Psoas muscle (tissue), 8 donors: ENCODE results near the gene ANAPC15. TPM values are rescaled to one million over a fixed set of nuclear protein-coding genes. Genes with fewer than 3 reads are reported as not detected.

ENCODE experiments used
- ATAC-seq, 4 donors: fragments of 200-7000 bp; cut with Tn5 transposase; one replicate each; pipeline ENCODE4 v1.9.1; 2020; ENCODE audit warnings: moderate library complexity in 3 of 4, mild to moderate bottlenecking in 2 of 4
- DNase-seq, 2 donors: peaks; one replicate each; pipeline ENCODE4 v3.0.0-alpha.2; 2020
- H3K27ac ChIP-seq: fragments of 200-600 bp; one replicate; pipeline ENCODE4 v1.8.0; 2022
- H3K27me3 ChIP-seq, 3 donors: fragments of 200-600 bp in 1 of 3; one replicate each; pipeline versions ENCODE4 v1.6.1 to v1.8.0; 2013 to 2022; ENCODE audit warnings: low read length in 2 of 3, mild to moderate bottlenecking in 2 of 3, moderate library complexity in 1 of 3; ENCODE audit not compliant: insufficient read depth in 3 of 3
- H3K36me3 ChIP-seq, 2 donors: fragments of 200-600 bp in 1 of 2; one replicate each; pipeline versions ENCODE4 v1.6.1 to v1.8.0; 2013 to 2022; ENCODE audit warnings: low read depth in 1 of 2, mild to moderate bottlenecking in 1 of 2, moderate library complexity in 1 of 2; ENCODE audit not compliant: insufficient read depth in 1 of 2
- H3K4me1 ChIP-seq: fragments of 200-600 bp; one replicate; pipeline ENCODE4 v1.8.0; 2022
- H3K4me3 ChIP-seq: fragments of 200-600 bp; one replicate; pipeline ENCODE4 v1.8.0; 2022; ENCODE audit warnings: mild to moderate bottlenecking
- H3K9me3 ChIP-seq: fragments of 200-600 bp; one replicate; pipeline ENCODE4 v1.8.0; 2022
- WGBS, 3 donors: extraction: QIAGEN DNeasy Blood & Tissue Kit; methylation state at CpG; one replicate each; pipeline versions ENCODE4 v1.1.6 to v1.1.7; 2013; 5-methylcytosine and 5-hydroxymethylcytosine counted together
- intact Hi-C, 2 donors: fragments of 100-400 bp; cut with DNase I; formaldehyde crosslinking; loops; one replicate each; pipeline versions ENCODE4 v1.11.0 to v1.14.2; 2022
- polyA plus RNA-seq, 3 donors: library from polyadenylated mRNA; stranded (reverse); fragments of 200-250 nt; gene quantifications; one replicate each; pipeline ENCODE4 v1.2.3, GENCODE V29; 2013
- total RNA-seq, 4 donors: library from RNA; stranded (reverse); fragmentation: NEBNext Ultra II Directional in 2 of 4; extraction: Animal tissue kit (Norgen Biotek cat#: 25700) in 2 of 4; gene quantifications; one replicate each; pipeline versions ENCODE4 v1.2.1 to v1.2.4, GENCODE V29; 2021 to 2023
- TF ChIP-seq, protein P1 (sequence below): fragments of 200-600 bp; IDR thresholded peaks from one replicate; pipeline ENCODE4 v1.8.0; 2022; ENCODE audit warnings: antibody characterized with exemption
- donor health status: healthy with polysubstance abuse.
- donor health status: DM: no; HTN: no; CAD: no; lungs with moderate emphysema.
- donor health status: Bipolar disorder and iron deficiency.
- donor health status: healthy.
- donor health status: DM: yes; HTN: yes; CAD: no.
- donor health status: DM: no; HTN: no; CAD: no.
- donor health status: DM: no; HTN: no; CAD: no.
- donor health status: DM: yes; HTN: yes; CAD: no.

ANAPC15 gene
- total and polyA plus RNA-seq, 7 donors = 32.7 to 49.2 (median 37.5) TPM

DNA sequence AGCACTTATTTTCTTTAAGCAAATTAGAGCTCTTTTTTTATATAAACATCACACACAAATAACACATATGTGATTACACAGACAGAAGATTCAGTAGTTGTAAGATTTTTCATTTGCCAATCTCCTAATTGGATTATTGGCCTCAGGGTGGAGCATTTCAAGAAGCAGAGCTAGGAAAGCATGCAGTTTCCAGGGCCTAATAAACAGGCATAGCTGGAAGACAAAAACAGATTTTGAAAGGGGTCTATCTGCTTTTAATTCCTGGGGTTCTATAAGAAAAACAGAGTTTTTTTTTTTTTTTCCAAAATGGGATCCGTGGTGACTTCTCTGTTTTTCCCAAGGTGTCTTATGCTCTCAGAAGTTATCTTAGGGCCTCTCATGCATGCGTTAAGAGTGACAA lies 15.4 kb upstream of the ANAPC15 start:
- H3K27me3 ChIP-seq = no peaks in the 10 kb centered on the region
- ATAC-seq (no peak), DNase-seq (no peak)
- no peak overlapping the region for H3K4me3 ChIP-seq
- H3K4me1 ChIP-seq = no peaks in the 10 kb centered on the region
- TF ChIP-seq, protein P1, sequence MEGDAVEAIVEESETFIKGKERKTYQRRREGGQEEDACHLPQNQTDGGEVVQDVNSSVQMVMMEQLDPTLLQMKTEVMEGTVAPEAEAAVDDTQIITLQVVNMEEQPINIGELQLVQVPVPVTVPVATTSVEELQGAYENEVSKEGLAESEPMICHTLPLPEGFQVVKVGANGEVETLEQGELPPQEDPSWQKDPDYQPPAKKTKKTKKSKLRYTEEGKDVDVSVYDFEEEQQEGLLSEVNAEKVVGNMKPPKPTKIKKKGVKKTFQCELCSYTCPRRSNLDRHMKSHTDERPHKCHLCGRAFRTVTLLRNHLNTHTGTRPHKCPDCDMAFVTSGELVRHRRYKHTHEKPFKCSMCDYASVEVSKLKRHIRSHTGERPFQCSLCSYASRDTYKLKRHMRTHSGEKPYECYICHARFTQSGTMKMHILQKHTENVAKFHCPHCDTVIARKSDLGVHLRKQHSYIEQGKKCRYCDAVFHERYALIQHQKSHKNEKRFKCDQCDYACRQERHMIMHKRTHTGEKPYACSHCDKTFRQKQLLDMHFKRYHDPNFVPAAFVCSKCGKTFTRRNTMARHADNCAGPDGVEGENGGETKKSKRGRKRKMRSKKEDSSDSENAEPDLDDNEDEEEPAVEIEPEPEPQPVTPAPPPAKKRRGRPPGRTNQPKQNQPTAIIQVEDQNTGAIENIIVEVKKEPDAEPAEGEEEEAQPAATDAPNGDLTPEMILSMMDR = no peak
- H3K9me3 ChIP-seq = no peaks in the 10 kb centered on the region
- 52 to 61% (median 60%) methylated on average over 2 of the region's 2 CpGs for whole genome bisulfite sequencing, 3 donors
- no peaks in the 10 kb centered on the region for H3K36me3 ChIP-seq
- intact Hi-C loops = no loop called here
- no peak overlapping the region for H3K27ac ChIP-seq

DNA sequence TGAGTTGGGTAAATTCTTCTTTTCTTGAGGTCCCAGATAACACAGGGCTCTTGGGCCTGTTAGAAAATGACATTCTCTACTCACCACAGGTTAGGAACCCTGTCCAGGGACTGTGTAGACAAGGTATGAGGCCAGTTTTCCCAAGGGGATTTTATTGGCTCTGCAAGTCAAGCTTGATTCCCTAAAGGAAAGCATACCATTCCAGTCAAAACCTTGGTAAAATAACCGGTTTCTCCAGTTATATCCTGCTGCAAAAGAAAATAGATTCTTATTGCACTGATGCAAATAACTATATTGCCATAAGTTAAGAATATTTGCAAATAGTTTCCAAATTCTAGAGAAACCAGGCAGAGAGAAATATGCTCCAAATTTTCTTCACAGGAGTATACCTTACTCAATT lies 13.5 kb upstream of the ANAPC15 start:
- DNase-seq (no peak), ATAC-seq (no peak)
- H3K9me3 ChIP-seq = no peaks in the 10 kb centered on the region
- H3K27ac ChIP-seq = no peak overlapping the region
- TF ChIP-seq, protein P1 = no peak
- H3K27me3 ChIP-seq = peaks cover 0 to 2% (median 0%) of the 10 kb centered on the region in 3 donors
- H3K36me3 ChIP-seq = no peaks in the 10 kb centered on the region
- no peak overlapping the region for H3K4me3 ChIP-seq
- H3K4me1 ChIP-seq = no peaks in the 10 kb centered on the region
- intact Hi-C loops = no loop called here
- 60 to 69% (median 62%) methylated on average over 1 of the region's 1 CpG for WGBS, 3 donors

DNA sequence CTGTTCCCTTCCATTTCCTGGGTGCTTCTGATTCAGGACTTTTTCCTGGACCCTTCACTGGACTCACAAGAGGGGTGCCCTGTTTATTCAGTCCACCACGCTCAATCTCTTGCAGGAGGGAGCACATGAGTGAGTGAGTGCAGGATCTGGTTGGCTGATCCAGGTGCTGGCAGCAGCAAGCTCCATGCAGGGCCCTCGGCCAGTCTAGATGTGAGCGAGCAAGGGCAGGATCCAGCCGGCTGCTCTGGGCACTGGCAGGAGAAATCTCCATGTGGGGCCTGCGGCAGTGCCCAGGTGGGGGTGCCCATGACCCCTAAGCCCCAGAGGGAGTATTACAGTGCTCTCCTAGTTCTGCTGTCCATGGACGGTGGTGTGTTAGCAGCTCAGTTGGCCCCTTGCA lies 11.6 kb upstream of the ANAPC15 start:
- Histone ChIP-seq H3K9me3 (no peaks in the 10 kb centered on the region), H3K4me1 (no peaks in the 10 kb centered on the region), H3K27me3 (peaks cover 0 to 3% (median 0%) of the 10 kb centered on the region in 3 donors), H3K27ac (no peak overlapping the region), H3K4me3 (no peak overlapping the region), H3K36me3 (no peaks in the 10 kb centered on the region)
- no peak for ATAC-seq
- TF ChIP-seq, protein P1 = no peak
- DNase-seq = no peak
- 65 to 86% (median 65%) methylated on average over 5 to 6 of the region's 6 CpGs for WGBS, 3 donors
- intact Hi-C loops = no loop called here

DNA sequence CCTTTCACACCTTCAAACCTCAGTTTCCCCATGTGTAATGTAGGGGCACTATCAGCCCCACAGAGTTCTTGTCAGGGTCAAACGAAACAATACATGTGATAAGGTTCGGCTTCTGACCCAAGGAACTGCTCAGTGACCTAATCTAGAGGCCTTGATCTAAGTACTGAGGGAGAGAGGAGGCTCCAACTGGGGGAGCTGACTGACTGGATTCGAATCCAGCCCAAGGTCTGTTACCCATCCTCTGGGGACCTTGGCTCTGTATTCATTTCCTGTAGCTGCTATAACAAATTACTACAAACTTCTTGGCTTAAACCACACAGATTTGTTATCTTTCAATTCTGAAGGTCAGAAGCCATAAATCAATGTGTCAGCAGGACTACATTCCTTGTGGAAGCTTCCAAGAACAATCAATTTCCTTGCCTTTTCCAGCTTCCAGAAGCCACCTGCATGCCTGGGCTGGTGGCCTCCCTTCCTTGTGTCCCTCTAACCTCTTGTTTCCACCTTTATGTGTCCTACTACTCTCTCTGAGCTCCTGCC lies 10.7 kb upstream of the ANAPC15 start:
- Histone ChIP-seq H3K9me3 (no peaks in the 10 kb centered on the region), H3K4me3 (no peak overlapping the region), H3K27me3 (peaks cover 0 to 3% (median 0%) of the 10 kb centered on the region in 3 donors), H3K27ac (no peak overlapping the region), H3K36me3 (no peaks in the 10 kb centered on the region), H3K4me1 (no peaks in the 10 kb centered on the region)
- ATAC-seq (no peak), DNase-seq (no peak)
- TF ChIP-seq, protein P1 = no peak
- WGBS, 3 donors = 76 to 82% (median 77%) methylated on average over 3 of the region's 3 CpGs
- intact Hi-C loops = no loop called here

DNA sequence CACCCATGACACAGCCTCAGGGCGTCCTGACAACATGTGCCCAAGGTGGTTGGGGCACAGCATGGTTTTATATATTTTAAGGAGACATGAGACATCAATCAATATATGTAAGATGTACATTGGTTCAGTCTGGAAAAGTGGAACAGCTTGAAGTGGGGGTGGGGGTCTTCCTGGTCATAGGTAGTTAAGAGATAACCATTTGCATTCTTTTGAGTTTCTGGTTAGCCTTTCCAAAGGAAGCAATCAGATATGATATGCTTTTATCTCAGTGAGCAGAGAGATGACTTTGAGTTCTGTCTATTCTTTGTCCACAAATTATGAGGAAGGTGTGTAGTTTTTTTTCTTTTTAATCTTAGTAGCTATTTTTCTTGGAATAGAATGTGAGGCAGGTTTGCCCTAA lies 10.1 kb upstream of the ANAPC15 start:
- Histone ChIP-seq H3K27me3 (peaks cover 0 to 3% (median 0%) of the 10 kb centered on the region in 3 donors), H3K4me1 (no peaks in the 10 kb centered on the region), H3K27ac (no peak overlapping the region), H3K9me3 (no peaks in the 10 kb centered on the region), H3K36me3 (no peaks in the 10 kb centered on the region), H3K4me3 (no peak overlapping the region)
- ATAC-seq (no peak), DNase-seq (no peak)
- intact Hi-C loops = no loop called here
- 81 to 93% (median 86%) methylated on average over 1 of the region's 1 CpG for WGBS, 3 donors
- TF ChIP-seq, protein P1 = no peak
